PC-9 (cell line): ENCODE results near the gene GPR141.

Experiments used
- EZH2 ChIP-seq: fragments of 200-600 bp; sonication (generic); IDR thresholded peaks from 2 replicates; pipeline ENCODE4 v1.8.0; 2017; ENCODE audit warnings: antibody characterized with exemption, low read depth
- TF ChIP-seq, protein P1 (sequence below): fragments of 200-600 bp; sonication (generic); conservative IDR thresholded peaks from 2 replicates; pipeline ENCODE4 v1.6.1; 2017; ENCODE audit warnings: mixed run types, antibody characterized with exemption, mild to moderate bottlenecking, moderate library complexity

DNA sequence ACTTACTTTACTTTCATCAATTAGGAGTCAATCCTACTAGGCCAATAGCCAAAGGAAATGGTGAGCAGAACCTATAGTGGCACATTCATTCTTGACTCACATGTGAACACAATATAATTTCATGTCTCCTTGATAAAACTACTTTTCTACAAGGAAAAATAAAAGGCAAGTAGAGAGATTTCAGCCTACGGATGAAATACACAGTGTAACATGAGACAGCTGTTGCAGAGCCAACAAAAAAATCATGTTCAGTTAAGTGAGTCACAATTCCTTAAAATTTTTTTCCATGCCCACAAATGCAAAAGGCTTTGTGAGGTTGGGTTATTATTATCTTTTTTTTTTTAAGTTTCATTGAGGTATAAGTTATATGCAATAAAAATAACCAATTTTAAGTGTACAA is 54.8 kb downstream of the GPR141 start:
- TF ChIP-seq, protein P1, sequence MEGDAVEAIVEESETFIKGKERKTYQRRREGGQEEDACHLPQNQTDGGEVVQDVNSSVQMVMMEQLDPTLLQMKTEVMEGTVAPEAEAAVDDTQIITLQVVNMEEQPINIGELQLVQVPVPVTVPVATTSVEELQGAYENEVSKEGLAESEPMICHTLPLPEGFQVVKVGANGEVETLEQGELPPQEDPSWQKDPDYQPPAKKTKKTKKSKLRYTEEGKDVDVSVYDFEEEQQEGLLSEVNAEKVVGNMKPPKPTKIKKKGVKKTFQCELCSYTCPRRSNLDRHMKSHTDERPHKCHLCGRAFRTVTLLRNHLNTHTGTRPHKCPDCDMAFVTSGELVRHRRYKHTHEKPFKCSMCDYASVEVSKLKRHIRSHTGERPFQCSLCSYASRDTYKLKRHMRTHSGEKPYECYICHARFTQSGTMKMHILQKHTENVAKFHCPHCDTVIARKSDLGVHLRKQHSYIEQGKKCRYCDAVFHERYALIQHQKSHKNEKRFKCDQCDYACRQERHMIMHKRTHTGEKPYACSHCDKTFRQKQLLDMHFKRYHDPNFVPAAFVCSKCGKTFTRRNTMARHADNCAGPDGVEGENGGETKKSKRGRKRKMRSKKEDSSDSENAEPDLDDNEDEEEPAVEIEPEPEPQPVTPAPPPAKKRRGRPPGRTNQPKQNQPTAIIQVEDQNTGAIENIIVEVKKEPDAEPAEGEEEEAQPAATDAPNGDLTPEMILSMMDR: no peak
- TF ChIP-seq EZH2: no peak
